Measurements from ENCODE around the gene RALGPS1.

Gene RALGPS1

DNA sequence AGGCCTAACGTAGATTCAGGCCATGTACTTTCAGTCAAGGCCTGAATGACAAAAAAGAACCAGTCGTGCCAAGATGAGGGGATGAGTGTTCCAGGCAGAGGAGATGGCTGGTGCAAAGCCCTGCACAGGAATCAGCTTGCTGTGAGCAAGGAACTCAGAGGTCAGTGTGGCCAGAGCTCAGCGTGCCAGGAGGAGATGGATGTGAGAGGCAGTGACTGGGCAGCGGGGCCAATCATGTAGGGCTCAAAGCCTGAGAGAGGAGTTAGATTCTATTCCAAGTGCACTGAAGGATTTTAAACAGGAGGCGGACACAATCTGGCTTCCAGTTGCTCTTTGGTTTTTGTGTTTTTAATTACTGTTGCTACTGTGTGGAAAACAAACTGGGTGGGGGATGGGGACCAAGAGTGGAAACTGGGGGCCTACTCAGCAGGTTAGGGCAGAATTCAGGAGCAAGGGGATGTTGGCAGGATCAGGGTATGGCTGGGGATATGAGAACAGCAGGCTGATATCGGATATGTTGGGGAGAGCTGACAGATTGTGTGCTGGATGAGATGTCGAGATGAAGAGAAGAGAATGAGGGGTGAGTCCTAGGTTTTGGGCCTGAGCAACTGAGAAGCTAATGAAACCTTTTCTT lies 143.5 kb downstream of the RALGPS1 start:
- TF ChIP-seq SUZ12 (IDR thresholded peaks at IDR 0.05) (no peak), FOXM1 (IDR thresholded peaks at IDR 0.05; ENCODE audit: borderline replicate concordance) (no peak), BHLHE40 (IDR thresholded peaks at IDR 0.05; ENCODE audit: borderline replicate concordance) (no peak), FOXK2 (IDR thresholded peaks at IDR 0.05) (no peak), NFRKB (IDR thresholded peaks at IDR 0.05) (no peak), TARDBP (IDR thresholded peaks at IDR 0.05) (no peak), L3MBTL2 (conservative IDR thresholded peaks at IDR 0.05) (no peak), ELF4 (IDR thresholded peaks at IDR 0.05) (no peak), FOXA1 (IDR thresholded peaks at IDR 0.05) (no peak), ZNF384 (IDR thresholded peaks at IDR 0.05) (no peak), CTBP1 (IDR thresholded peaks at IDR 0.05; ENCODE audit: borderline replicate concordance) (no peak), HDGF (IDR thresholded peaks at IDR 0.05; ENCODE audit: borderline replicate concordance) (no peak)
- ChIA-PET CTCF (no interaction called here), POLR2A (no interaction called here)
- DNase-seq (ENCODE audit: extremely low spot score), result no peak

DNA sequence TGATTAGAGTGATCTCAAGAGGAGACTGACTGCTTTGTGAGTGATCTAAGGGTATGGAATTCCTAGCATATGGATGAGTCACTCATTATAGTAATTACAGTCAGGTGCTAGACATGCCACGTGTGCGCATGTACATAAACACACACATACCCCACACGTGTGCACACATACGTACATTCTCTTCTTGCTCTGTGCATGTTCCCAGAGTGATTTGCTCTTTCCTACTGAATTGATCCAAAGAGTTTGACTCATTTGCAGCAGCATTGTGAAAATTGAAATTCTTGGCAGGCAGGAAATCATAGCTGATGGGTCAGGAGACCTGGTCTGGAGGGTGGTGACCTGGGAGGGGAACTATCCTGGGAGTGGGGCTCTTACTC lies 144.1 kb downstream of the RALGPS1 start:
- TF ChIP-seq LEF1 (IDR thresholded peaks at IDR 0.05; ENCODE audit: borderline replicate concordance) (no peak), FOXM1 (IDR thresholded peaks at IDR 0.05; ENCODE audit: borderline replicate concordance) (no peak), SP1 (IDR thresholded peaks at IDR 0.05) (no peak), NFRKB (IDR thresholded peaks at IDR 0.05) (no peak), FOXK2 (IDR thresholded peaks at IDR 0.05) (no peak), TARDBP (IDR thresholded peaks at IDR 0.05) (no peak), HDGF (IDR thresholded peaks at IDR 0.05; ENCODE audit: borderline replicate concordance) (no peak), BHLHE40 (IDR thresholded peaks at IDR 0.05; ENCODE audit: borderline replicate concordance) (no peak), ELF4 (IDR thresholded peaks at IDR 0.05) (no peak)
- DNase-seq (ENCODE audit: extremely low spot score), result no peak
- ChIA-PET POLR2A (no interaction called here), CTCF (no interaction called here)

DNA sequence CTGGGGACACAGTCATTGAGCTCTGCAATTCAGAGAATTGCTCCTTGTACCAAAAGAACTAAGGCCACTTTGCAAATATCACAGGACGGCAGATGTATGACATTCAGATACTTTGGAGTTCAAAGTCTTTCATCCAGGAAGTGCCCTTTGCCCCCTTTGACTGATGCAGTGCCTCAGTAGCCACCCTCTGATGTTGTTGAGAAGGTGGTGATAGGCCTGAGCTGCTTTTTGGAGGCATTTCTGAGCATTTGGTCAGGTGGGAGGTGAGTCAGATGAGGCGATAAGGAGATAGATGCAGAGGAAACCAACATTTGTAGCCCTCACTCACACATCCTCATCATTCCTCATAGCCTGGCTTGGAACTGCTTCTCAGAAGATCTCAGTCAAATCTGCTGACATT lies 144.4 kb downstream of the RALGPS1 start:
- POLR2A ChIA-PET, result no interaction called here
- CTCF ChIA-PET, result no interaction called here

DNA sequence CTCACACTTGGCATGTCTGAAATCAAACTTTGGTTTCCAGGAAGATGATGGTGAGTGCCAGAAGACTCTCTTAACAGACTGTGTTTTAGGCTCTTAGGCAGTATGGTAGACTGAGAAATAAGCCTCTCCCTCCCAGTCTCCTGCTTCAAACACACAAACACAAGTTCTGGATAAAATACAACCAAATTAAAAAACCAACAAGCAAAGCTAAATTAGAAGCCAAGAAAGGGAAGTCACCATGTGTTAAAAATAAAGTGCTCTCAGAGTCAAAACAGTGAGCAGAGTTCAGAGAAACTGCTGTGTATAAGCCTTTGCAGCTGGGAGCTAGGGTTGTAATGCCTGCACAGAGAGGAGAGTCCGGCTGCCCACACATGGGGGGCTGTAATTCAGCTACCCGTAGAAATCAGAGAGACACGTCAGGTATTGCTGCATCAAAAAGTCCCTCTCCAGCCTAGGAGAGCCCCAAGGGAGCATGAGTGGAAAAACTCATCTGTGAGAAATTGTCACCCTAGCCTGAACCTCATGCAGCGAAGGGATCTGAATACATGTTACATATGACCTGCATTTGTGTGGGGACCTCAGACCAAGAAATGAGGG lies 145.3 kb downstream of the RALGPS1 start:
- TF ChIP-seq FOXM1 (IDR thresholded peaks at IDR 0.05; ENCODE audit: borderline replicate concordance) (no peak), TARDBP (IDR thresholded peaks at IDR 0.05) (no peak), SUZ12 (IDR thresholded peaks at IDR 0.05) (no peak), BHLHE40 (IDR thresholded peaks at IDR 0.05; ENCODE audit: borderline replicate concordance) (no peak), FOXA1 (IDR thresholded peaks at IDR 0.05) (no peak), SP1 (IDR thresholded peaks at IDR 0.05) (no peak), ZNF384 (IDR thresholded peaks at IDR 0.05) (no peak), LEF1 (IDR thresholded peaks at IDR 0.05; ENCODE audit: borderline replicate concordance) (no peak), NFRKB (IDR thresholded peaks at IDR 0.05) (no peak), ARNT (IDR thresholded peaks at IDR 0.05) (no peak), ELF4 (IDR thresholded peaks at IDR 0.05) (no peak), L3MBTL2 (conservative IDR thresholded peaks at IDR 0.05) (no peak), FOXK2 (IDR thresholded peaks at IDR 0.05) (no peak), CTBP1 (IDR thresholded peaks at IDR 0.05; ENCODE audit: borderline replicate concordance) (no peak), HDGF (IDR thresholded peaks at IDR 0.05; ENCODE audit: borderline replicate concordance) (no peak)
- TF ChIP-seq, protein P1, sequence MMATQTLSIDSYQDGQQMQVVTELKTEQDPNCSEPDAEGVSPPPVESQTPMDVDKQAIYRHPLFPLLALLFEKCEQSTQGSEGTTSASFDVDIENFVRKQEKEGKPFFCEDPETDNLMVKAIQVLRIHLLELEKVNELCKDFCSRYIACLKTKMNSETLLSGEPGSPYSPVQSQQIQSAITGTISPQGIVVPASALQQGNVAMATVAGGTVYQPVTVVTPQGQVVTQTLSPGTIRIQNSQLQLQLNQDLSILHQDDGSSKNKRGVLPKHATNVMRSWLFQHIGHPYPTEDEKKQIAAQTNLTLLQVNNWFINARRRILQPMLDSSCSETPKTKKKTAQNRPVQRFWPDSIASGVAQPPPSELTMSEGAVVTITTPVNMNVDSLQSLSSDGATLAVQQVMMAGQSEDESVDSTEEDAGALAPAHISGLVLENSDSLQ (IDR thresholded peaks at IDR 0.05), result no peak
- DNase-seq (ENCODE audit: extremely low spot score), result no peak
- POLR2A ChIA-PET, result no interaction called here
- CTCF ChIA-PET, result no interaction called here

More for the DNA sequence above, 144.4 kb downstream of the RALGPS1 start:
- no peak for DNase-seq (ENCODE audit: extremely low spot score)
- TF ChIP-seq FOXK2 (IDR thresholded peaks at IDR 0.05), result no peak
- TF ChIP-seq ZNF384 (IDR thresholded peaks at IDR 0.05), result no peak
- TF ChIP-seq BHLHE40 (IDR thresholded peaks at IDR 0.05; ENCODE audit: borderline replicate concordance), result no peak
- TF ChIP-seq FOXA1 (IDR thresholded peaks at IDR 0.05), result no peak
- TF ChIP-seq SUZ12 (IDR thresholded peaks at IDR 0.05), result no peak
- no peak for TF ChIP-seq ELF4 (IDR thresholded peaks at IDR 0.05)
- TF ChIP-seq ARNT (IDR thresholded peaks at IDR 0.05), result no peak

DNA sequence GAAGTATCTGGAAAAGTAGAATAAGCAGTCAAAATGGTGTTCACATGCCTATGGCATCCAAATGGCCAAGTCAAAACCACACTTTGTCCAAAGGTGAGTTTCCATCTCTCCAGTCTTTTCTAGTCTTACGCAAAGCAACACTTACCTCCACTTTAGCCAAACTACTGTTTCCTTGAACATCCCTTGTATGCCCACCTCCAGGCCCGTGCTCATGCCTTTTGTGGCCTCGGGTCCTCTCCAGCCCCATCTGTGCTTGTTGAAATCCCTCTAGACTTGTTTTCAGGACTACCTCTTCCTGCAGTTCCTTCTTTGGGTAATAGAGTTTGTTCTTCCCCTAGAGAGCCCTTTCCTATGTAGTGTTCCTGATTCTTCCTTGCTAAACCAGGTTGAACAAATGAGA lies 146.8 kb downstream of the RALGPS1 start:
- POLR2A ChIA-PET, result no interaction called here
- no peak for DNase-seq (ENCODE audit: extremely low spot score)
- TF ChIP-seq BHLHE40 (IDR thresholded peaks at IDR 0.05; ENCODE audit: borderline replicate concordance) (no peak), FOXM1 (IDR thresholded peaks at IDR 0.05; ENCODE audit: borderline replicate concordance) (no peak), NFRKB (IDR thresholded peaks at IDR 0.05) (no peak), ARNT (IDR thresholded peaks at IDR 0.05) (no peak), L3MBTL2 (conservative IDR thresholded peaks at IDR 0.05) (no peak), LEF1 (IDR thresholded peaks at IDR 0.05; ENCODE audit: borderline replicate concordance) (no peak), FOXK2 (IDR thresholded peaks at IDR 0.05) (no peak), SP1 (IDR thresholded peaks at IDR 0.05) (no peak), SUZ12 (IDR thresholded peaks at IDR 0.05) (no peak), CTBP1 (IDR thresholded peaks at IDR 0.05; ENCODE audit: borderline replicate concordance) (no peak), FOXA1 (IDR thresholded peaks at IDR 0.05) (no peak)
- CTCF ChIA-PET, result no interaction called here

DNA sequence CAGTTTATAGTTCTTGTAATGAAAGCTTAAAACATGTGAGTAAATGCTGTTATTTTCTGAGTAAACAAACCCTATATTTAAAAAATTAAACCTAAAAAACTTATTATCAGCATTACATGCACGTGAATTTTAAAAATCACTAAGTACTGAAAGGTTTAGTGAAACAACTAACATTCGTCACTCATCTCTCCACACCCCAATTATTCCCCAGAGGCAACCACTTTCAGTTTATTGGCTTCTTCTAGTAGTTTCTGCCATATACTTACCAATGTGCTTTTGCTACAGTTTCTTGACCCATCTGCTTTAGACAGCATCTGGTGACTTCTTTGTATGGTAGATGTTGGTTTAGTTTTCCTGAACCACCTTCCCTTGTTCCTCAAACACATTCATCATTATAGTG lies 149.8 kb downstream of the RALGPS1 start:
- POLR2A ChIA-PET, result no interaction called here
- CTCF ChIA-PET, result no interaction called here
- no peak for DNase-seq (ENCODE audit: extremely low spot score)
- TF ChIP-seq, protein P1 (IDR thresholded peaks at IDR 0.05), result no peak
- TF ChIP-seq BHLHE40 (IDR thresholded peaks at IDR 0.05; ENCODE audit: borderline replicate concordance) (no peak), LEF1 (IDR thresholded peaks at IDR 0.05; ENCODE audit: borderline replicate concordance) (no peak), ELF4 (IDR thresholded peaks at IDR 0.05) (no peak), SP1 (IDR thresholded peaks at IDR 0.05) (no peak), FOXM1 (IDR thresholded peaks at IDR 0.05; ENCODE audit: borderline replicate concordance) (no peak), ZNF384 (IDR thresholded peaks at IDR 0.05) (no peak), CTBP1 (IDR thresholded peaks at IDR 0.05; ENCODE audit: borderline replicate concordance) (no peak), TARDBP (IDR thresholded peaks at IDR 0.05) (no peak)

Measured in HEK293T (cell line).